NOMO-1 treated with dmso at 0.1 percent for 144 hours (cell line): Measurements from ENCODE around the gene MIS18BP1.
"Not testable (repeated sequence)": the region's sequence is repeated elsewhere in the genome, so short reads cannot be mapped to it uniquely, and the experiment has no call there.

Experiments
- DNase-seq: peaks from one replicate; lab custom pipeline; 2025; ENCODE audit not compliant: unreplicated experiment; lab: John Stamatoyannopoulos, UW

Gene MIS18BP1

DNA sequence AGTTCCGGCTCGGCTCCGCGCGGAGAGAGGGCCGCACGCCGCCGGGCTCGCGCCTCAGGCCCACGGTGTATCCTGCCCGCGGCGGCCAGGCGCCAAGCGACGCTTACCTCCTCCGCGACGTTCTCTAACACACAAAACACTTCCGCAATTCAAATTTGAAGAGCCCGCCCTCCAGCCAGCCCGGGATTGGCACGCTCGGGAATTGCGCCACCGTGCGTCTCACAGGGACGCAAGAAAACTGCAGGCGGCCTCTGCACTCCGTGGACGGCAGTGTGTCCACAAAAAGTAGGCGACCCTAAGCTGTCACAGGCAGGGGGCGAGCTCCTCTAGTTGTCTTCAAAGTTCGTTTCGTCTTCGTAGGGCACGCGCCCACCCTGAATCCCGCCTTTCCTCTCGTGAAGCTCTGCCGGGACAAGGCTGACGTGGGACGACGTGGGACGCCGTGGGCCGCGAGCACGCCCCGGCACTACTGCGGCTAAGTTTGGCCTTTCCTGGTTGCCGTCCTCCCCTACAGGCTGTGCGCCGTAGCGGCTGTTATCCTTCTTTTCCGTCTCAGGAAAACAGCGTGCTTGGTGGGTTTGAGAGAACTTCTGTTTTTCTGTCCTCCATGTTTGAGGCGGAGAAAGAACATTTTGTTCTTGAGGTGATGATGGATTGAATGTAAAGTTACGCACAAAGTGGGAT is at the start of gene MIS18BP1:
MIS18BP1 (minus strand) TSS at position 133 of the 684 bp plus-strand sequence. CDS start 5,916 bp downstream, outside the sequence.
- peak; percentile 96 for DNase-seq

DNA sequence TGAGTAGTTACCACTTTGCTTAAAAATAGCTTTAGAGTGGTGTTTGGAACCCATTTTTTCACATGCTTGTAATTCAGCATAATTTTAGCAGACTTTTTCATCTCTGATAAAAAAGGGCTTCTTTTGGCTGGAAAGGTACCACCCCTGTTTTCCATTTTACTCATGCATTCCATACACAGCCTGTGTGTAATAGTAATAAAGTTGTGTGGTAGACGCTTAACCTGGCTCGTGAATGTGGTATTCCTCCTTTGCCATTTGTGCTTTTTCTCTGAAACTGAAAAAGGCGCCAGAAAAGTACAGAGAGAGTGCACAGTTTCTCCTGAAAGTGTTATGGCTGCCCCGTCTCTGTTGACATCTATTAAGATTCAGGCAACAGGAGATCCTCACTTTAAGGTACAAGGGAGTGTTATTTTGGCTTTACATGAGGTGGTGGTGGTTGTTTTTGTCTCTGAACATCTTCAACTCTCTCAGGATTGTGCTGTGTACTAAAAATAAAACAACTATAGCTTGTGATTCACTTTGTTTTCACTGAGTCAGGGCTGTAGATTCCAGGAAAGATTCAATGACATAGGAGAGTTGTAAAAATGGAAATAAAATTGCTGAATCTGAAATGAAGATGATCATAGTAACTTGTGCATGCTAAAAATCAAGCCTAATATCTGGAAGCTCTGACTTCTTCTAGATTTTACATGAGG is 45.6 kb upstream of the MIS18BP1 start:
- DNase-seq, result no peak

DNA sequence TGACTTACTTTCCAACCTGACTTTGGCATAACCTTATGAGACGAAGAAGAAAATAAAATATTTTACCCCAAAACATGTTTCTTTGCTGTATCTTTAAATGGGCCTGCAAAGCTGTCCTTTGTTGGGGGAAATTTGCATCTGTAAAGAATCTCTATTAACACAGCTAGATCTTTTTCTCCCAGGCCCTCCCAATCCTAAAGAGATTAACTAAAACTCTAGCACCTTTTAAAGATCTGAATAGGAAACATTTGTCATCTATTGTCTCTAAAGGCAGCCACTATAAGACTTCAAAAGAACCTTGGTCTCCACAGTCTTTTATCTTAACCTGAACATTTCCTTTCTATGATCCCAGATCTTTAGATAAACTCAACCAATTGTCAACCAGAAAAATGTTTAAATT is 41.8 kb upstream of the MIS18BP1 start:
- not testable (repeated sequence) for DNase-seq

DNA sequence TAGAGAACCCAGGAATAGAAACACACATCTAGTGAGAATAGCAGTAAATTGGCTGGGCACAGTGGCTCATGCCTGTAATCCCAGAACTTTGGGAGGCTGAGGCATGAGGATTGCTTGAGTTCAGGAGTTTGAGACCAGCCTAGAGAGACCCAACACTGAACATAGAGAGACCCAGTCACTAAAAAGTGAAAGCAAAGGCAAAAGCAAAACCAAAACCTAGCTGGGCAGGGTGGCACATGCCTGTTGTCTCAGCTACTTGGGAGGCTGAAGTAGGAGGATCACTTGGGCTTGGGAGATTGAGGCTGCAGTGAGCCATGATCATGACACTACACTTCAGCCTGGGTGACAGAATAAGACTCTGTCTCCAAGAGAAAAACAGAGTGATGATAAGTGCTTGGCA is 37.5 kb upstream of the MIS18BP1 start:
- no peak for DNase-seq

DNA sequence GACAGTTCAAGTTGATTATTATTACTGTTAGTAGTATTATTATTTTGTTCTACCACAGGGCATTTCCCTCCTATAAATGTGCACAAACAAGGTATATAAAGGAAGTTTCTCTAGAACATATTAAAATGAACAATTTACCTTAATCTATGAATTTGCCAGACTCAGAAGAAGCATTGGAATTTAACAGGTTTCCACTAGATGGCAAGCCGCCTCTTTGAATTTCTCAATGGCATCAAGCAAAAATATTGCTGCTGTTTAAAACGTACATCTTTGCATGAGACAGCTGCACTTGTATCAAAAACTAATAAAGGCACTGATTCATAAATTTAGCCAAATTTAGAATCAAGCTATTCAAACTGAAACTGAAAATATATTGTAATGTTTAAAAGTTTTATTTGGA is 34.6 kb upstream of the MIS18BP1 start:
- DNase-seq, result no peak

DNA sequence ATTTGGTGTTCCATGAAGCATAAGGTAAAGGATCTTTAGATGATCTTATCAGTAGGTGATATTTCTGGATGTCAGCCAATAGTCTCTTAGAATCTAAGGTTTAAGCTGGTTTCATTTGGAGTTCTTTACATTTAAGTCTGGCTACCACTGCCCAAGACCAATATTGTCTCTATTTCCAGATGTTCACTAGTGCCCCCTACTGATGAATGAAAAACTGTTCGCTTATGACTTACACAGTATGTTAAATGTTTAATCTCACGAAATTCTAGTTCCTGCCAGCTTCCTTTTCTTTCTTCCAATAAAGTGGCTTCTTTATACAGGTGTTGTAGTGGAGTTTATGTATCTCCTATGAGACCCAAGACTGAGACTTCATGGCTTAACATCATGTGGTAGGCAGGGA is 31.8 kb upstream of the MIS18BP1 start:
- no peak for DNase-seq

DNA sequence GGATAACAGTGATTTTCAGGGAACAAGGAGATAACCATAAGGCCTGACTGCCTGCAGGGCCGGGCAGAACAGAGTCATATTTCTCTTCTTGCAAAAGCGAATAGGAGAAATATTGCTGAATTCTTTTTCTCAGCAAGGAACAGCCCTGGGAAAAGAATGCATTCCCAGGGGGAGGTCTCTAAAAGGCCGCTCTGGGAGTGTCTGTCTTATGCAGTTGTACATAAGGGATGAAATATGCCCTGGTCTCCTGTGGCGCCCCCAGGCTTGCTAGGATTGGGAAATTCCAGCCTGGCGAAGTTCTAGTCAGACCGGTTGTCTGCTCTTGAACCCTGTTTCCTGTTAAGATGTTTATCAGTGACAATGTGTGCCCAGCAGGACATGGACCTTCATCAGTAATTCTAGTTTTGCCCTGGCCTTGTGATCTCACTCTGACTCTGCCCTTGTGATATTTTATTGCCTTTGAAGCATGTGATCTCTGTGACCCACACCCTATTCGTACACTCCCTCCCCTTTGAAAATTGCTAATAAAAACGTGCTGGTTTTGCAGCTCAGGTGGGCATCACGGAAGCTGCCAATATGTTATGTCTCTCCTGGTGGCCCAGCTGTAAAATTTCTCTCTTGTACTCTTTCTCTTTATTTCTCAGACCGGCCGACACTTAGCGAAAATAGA is 28.9 kb upstream of the MIS18BP1 start:
- not testable (repeated sequence) for DNase-seq

DNA sequence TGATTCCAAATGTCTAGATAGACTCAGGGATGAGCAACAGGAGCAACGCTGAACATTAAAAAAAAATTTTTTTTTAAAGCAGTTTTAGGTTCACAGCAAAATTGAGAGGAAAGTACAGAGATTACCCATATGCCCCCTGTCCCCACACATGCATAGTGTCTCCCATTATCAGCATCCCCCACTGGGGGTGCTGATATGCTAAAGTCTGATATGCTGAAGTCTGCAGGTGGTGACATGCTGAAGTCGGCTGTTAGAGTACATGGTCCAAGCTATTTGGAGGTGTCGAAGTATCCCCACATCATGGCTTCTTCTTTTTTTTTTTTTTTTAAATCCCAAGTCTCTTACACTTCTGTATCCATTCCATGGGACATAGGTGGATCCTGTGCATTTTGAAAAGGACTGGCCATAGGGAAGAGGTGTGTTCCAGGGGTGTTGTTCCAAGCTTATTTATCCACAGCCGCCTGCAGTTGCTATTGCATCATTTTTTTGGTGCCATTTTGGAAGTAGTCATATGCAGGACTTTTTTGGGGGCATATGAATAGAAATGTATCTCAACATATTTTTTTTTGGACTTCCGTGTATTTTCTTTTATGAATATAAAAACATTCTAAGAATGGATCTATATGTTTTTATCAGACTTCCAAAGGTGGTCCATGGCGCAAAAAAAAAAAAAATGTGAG is 19.0 kb upstream of the MIS18BP1 start:
- DNase-seq, result no peak

DNA sequence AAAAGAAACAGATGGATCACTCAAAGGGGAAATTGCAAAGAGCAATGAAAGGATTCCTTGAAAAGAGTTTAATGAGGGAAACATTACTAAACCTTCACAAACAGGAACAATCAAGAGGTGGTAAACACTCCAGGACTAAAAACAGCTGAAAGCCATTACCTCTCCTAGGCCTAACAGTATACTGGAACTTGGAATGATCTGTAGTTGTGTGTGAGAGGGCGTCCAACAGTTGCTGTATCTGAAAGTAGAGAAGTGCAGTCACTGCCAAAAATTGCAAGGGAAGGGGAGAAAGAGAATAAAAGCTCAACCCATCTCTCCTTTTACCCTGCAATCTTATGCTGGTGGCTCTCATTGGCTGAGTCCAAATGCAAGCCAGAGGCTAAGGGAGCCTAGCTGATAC is 17.0 kb upstream of the MIS18BP1 start:
- DNase-seq, result no peak

DNA sequence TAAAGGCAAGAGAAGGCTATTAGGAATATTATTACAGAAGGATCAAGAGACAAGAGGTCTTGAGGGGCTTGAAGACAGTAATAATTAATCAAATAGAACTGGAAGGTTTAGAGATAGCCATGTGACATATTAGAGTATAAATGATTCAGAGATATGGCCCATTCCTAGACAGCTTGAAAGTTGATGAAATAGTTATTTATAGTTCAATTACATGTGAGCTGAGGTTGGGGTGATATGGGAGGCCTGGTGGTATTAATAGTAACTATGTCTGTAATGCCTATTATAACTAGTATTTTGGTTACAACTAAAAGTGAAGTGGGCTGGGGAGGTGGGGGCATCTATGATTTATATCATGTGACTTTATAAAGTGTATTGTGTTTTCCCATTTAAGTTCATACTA is 14.1 kb upstream of the MIS18BP1 start:
- no peak for DNase-seq

DNA sequence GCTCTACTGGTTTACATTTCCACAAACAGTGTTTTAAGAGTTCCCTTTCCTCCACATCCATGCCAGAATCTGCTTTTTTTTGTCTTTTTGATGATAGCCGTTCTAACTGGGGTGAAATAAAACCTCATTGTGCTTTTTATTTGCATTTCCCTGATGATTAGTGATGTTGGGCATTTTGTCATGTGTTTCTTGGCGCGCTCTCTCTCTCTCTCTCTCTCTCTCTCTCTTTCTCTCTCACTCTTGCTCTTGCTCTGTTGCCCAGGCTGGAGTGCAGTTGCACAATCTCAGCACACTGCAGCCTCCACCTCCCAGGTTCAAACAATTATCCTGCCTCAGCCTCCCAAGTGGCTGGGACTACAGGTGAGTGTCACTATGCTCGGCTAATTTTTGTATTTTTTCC is 9.6 kb upstream of the MIS18BP1 start:
- DNase-seq, result no peak

DNA sequence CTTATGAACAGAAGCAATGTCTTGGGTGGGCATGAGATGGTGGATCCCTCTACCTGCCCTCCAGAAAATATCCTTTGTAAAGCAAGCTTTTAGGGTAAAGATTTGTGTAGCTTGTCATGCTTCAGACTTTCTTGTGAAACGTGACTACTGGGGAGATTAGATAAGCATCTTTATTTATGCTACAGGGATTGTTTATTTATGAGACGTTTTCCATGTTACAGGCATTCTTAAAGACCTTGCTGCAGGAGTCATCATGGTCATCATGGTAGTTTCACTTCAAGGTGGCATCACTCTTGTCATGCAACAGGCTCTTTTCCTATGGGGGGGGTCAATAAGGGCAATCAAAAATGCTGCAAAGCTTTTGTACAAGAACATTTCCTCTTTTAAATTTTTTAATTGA is 8.2 kb upstream of the MIS18BP1 start:
- DNase-seq, result no peak

DNA sequence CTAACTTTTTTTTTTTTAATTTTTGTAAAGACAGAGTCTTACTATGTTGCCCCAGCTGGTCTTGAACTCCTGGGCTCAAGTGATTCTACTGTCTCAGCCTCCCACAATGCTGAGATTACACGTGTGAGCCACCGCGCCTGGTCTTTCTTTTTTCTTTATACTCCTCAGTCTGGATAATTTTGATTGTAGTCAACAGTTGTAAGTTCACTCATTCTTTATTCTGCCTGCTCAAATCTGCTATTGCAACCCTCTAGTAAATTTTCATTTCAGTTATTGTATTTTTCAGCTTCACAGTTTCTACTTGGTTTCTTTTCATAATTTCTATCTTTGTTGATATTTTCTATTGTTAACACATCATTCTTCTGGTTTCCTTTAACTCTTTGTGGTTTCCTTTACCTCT is 5.8 kb upstream of the MIS18BP1 start:
- no peak for DNase-seq

DNA sequence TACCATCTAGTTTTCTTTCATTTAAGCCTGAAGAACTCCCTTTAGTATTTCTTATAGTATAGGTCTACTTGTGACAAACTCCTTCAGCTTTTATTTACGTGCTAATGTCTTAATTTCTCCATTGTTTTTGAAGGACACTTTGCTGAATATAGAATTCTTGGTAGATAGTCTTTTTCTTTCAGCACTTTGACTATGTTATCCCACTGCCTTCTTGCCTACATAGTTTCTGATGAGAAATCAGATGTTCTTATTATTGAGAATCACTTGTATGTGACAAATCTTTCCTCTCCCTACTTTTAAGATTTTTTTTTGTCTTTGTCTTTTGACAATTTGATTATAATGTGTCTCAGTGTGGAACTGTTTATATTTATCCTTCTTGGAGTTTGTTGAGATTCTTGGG is 5.1 kb upstream of the MIS18BP1 start:
- no peak for DNase-seq

DNA sequence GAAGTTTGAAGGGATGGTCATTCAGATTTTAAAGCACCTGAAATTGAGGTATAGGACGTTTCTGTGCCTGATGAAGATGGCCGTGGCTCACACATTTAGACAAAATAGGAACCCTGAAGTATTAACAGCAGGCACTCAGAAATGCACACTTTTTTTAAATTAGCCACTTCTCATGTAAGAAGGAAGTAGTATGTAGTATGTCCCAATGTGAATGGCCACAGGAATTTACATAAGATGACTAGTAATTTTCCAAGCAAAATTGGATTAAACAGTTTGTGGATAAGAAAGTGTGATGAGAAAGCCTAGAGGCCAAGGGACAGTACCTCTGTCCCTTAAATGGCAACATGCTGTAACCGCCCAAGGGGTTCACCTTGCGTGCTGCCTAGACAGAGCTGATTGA is 1.8 kb upstream of the MIS18BP1 start:
- peak; percentile 38 for DNase-seq

DNA sequence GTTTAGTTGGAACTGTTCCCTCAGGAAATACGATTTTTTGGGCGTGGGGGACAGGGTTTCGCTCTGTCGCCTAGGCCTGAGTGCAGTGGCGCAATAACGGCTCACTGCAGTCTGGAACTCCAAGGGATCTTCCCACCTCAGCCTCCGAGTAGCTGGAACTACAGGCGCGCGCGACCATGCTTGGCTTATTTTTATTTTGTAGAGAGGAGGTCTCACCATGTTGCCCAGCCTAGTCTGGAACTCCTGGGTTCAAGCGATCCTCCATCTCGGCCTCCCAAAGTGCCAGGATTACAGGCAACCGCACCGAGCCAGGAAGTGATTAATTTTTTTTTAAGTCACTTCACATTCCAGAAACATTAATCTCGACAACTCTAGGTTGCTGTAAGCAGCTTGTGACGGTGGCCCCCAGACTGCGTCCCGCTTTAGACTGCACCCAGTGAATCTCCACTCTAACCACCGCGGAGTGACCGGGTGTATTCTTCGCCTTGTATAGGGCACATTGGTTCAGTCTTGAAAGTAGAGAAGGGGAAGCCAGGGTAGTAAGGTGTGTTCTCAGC is 830 bp upstream of the MIS18BP1 start:
- no peak for DNase-seq

DNA sequence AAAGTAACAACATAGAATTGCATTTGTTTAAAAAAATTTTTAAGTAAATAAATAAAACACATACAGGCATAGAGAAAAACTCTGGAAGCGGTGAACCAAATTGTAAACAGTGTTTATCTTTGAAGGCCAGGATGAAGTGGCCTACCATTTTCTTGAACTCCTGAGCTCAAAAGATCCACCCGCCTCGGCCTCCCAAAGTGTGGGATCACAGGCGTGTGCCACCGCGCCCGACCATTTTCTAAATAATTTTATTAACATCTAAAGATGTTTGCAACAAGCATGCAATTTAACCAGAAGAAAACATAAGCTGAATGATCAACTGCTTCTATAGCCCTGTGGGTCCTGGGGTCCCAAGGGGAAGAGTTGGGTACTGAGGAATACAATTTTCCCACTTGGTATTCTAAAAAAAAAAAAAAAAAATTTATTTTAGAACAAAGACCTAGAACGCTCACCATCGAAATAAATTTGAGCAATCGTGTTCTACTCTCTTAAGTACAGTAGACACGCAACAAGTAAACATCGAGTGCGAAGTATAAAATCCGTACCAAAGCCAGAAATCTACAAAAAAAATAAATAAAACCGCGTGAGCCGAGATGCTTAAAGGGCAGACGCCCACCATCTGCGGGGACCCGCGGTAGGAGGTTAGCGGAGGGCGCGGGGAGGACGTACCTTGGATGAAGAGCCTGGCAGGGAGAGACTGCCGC is 484 bp downstream of the MIS18BP1 start:
- no peak for DNase-seq

DNA sequence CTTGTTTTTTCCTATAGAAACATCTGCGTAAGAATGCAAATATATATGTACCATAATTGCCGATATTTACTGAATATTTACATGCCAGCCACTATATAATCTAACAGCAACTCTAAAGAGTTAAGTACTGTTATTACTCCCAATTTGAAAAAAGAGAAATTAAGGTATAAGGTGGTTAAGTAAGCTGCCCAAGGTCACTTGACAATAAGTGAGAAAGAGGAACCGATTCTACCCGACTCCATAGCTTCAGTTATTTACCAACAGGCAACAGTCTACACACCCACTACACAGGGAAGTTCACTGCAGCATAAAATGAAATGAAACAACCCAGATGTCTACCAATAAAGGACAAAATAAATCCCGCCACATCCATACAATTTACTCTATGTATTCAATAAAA is 1.1 kb downstream of the MIS18BP1 start:
- DNase-seq, result peak; percentile 69

DNA sequence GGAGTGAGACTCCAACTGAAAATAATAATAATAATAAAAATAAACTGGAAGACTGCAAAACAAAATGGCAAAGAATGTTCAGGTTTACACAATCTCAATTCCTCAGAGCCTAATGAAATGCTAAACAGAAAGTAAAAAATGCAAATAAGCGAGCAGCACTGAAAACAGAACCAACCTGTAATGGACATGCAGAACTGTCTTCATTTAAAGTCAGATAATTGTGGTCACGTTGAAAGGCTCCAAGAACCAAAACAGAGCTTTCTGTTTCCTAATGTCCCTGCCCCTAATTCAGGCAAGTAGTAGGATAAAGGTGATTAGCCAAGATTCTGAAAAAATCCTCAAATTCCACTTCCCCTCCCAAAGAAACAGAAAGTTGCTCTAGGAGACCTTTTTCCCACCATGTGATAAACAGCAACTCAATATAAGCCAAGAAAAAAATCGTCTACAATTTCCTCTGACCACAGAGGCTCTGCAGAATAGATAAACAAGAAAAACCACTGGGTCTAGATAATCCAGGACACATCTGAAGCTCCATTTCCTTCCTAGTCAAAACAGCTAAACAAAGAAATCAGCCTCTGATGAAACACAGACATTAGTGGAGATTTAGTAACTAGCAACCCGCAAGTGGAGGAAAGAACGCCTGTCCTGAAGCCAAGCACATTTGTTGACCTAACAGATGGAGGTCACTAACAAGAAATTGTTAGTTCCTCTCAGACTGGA is 3.0 kb downstream of the MIS18BP1 start:
- peak; percentile 72 for DNase-seq

DNA sequence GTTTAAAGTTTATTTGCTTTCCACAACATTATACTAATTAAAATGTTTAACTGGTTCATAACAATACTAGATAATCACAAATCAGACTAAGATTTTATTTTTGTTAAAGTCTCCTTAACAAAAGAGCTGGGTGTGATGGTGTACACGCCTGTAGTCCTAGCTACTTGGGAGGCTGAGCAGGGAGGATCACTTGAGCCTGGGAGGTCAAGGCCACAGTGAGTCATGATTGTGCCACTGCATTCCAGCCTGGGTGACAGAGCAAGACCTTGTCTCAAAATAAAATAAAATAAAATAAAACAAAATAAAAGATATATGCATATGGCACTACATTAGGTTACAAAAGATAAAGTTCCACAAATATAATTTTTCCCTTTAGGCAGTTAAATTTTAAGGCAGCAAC is 5.6 kb downstream of the MIS18BP1 start:
- no peak for DNase-seq
